Left colon (tissue), 2 donors: ENCODE results near the gene ACOXL. TPM values are rescaled to one million over a fixed set of nuclear protein-coding genes. Genes with fewer than 3 reads are reported as not detected.

Experiments
- ATAC-seq: fragments of 200-7000 bp; cut with Tn5 transposase; one replicate; pipeline ENCODE4 v1.9.1; 2020; ENCODE audit warnings: mild to moderate bottlenecking, moderate library complexity
- DNase-seq, 2 donors: peaks; one replicate each; pipeline ENCODE4 v3.0.0-alpha.2; 2020
- intact Hi-C, 2 donors: fragments of 100-400 bp; cut with DNase I in 1 of 2; cut with micrococcal nuclease in 1 of 2; formaldehyde crosslinking; loops; one replicate each; pipeline versions ENCODE4 v1.11.2 to v1.14.0; 2022; cut with DNase I, micrococcal nuclease
- total RNA-seq, 2 donors: library from RNA; stranded (reverse); fragmentation: NEBNext Ultra II Directional; extraction: Animal tissue kit (Norgen Biotek cat#: 25700); gene quantifications; one replicate each; pipeline ENCODE4 v1.2.1, GENCODE V29; 2021
- donor health status: DM: no; HTN: no; CAD: no.
- donor health status: DM: yes; HTN: yes; CAD: no.

The ACOXL gene
- total RNA-seq, 2 donors from 2014 or later: 0.42 to 0.82 TPM

DNA sequence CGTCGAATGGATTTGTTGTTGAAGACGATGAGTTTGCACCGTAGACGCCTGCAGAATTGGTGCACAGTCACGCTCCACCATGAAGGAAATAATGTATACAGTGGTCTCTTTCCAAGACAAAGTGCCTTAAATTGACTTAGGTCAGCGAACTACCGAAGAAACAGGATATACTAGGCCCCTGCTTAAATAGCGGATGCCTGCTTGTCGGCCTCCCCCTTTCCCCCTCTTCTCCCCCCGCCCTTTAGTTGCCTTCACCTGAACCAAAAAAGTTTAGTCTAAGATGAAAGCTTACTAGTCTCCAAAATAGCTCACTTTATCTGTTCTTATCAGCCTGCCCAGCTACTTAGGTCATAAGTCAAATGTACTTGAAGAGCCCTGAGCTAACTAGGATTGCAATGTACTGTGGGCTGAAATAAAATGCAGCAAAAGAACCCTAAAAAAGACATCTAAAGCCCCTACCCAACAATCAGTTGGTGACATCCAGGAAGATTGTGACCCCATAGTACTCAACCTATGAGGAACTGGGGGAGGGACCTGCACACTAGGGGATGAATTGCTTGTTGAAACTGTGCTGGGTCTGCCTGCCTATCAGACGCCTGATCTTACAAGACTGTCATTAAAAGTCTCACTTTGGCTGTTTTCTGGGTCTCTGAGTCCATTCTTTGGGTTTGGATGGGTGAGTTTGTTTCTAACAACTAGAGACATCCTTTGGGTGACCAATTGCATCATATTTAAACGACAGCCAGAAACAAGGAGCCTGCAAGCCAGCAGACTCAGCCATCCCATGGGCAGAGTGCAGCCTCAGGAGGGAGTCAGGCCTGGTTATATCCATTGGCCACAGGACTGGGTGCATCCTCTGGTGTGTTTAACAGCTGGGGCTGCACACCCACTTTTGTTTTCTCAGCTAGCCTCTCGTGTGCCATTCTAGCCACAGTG lies 14.5 kb downstream of the ACOXL start:
- no peak for ATAC-seq
- DNase-seq: no peak
- intact Hi-C loops: no loop called here

DNA sequence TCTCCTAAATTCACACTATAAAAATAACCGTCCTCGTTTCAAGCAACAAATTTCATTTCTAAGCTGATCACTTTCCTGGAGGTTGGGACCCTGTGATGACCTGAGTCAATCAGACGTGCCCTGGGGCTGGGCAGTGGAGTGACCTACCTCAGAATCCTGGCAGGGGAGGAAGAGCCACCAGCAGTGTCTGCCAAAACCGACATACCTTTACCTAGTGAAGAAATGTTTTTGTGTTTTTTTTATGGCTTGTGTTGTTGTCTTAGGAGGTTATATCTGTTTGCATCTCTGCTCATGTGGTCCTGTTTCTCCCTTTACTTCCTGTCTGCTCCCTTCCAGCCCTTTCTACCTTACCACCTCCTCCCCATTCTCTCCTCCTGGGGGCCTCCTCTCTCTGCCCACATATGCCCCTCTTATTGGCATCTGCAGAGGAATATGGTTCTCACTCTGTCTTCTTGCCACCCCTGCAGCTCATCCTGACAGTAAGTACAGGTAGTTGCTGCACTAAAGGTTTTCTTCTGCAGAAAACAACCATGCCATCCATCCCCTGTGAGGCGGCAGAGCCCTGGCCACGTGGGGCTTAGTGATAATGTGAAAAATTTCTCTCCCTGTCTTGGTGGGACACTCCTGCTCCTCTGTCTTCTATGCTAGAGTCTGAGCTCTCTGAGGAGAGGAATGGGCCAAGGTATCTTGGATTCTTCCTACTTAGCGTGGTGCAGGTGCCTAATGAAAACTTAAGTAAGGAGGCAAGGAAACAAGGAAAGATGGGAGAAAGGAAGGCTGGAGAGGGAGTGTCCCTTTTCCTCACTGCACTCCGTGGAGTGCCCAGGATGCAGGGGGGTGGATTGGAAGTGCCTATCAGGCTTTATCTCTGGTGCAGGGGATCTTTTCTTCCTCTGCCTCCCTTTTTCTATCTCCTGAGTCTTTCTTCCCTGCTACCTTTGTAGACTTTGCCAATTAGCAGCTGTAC lies 15.4 kb downstream of the ACOXL start:
- ATAC-seq (no peak), DNase-seq (no peak)
- intact Hi-C loops: no loop called here

DNA sequence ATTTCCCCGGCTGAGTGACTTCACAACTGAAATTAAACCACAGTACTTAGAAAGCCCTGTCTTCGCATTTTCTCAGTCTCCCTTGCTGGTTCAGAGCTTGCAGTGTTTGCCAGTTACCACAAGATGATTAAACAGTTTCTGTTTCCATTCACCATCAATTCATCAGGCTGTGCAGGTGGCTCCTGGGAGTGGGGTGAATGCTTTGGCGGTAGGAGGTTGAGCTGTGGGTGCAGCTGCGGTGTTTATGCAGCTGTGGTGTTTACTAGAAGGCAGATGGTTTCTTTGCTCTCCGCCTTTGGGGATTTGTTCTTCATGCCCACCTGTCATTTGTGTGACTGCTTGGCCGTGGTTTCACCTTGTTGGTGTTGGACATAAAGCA lies 16.1 kb downstream of the ACOXL start:
- ATAC-seq (peak; percentile 59), DNase-seq (peak; percentile 23 to 39)

DNA sequence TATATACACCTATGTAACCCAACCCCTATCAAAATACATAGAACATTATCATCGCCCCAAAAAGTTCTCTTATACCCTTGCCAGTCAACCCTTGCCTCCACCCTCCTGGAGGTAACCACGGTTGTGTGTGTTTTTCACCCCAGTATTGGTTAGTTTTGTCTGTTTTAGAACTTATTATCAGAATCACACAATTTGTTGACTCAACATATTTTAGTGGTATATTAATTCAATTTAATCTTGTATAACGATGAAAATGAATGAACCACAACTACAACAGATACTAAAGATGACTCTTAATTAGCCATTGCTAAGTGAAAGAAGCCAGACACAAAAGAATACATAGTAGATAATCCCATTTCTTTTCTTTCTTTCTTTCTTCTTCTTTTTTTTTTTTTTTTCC lies 19.3 kb downstream of the ACOXL start:
- intact Hi-C loops: no loop called here
- DNase-seq (no peak), ATAC-seq (no peak)

More for the DNA sequence above, 16.1 kb downstream of the ACOXL start:
- intact Hi-C loops: no loop called here

DNA sequence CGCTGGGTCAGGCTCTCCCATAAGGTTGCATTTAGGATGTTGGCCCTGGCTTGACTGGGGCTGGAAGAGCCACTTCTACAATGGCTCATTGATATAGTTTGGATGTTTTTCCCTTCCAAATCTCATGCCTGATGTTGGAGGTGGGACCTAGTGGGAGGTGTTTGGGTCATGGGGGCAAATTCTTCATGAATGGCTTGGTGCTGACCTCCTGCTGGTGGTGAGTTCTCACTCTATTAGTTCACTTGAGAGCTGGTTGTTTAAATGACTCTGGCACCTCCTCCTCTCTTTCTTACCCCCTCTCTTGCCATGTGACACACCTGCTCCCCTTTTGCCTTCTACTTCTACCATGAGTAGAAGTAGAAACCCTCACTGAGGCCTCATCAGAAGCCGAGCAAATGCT lies 20.5 kb downstream of the ACOXL start:
- intact Hi-C loops: no loop called here
- DNase-seq (no peak), ATAC-seq (no peak)

DNA sequence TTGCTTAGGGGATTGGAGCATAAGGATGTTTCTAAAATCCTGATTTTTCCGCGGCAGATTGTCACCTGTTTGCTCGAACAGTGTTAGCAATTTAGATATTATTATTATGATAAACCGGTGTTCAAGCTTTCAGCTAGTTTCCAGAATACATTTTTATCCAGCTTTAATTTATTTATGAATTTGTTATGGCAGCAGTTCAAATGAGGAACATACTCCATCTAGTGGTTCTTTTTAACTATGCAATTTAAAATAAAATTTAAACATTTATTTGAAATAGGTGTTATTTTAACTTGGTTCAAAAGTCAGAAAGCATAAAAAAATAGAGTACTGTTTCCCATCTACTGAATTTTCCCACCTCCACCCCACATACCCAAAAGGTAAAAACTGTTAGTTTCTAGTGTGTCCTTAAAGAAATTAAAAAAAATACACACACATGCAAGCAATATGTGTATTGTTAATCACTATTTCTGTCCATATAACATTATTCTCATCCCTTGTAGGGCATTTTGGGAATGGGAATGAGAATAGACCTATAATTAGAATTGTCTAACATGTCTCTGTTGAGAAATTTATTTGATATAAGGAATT lies 23.2 kb downstream of the ACOXL start:
- no peak for DNase-seq
- intact Hi-C loops: no loop called here
- ATAC-seq: no peak

DNA sequence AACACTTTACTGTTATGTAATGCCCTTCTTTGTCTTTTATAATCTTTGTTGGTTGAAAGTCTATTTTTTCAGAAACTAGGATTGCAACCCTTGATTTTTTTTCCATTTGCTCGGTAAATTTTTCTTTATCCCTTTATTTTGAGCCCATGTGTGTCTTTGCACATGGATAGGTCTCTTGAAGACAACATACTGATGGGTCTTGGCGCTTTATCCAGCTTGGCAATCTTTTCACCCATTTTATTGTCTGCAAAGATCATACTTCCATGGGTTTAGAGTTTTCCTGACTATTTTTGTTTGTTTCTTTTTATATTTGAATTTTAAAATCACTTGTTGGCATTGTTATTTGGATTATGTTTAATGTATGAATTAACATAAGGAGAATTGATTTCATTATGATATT lies 27.0 kb downstream of the ACOXL start:
- DNase-seq (no peak), ATAC-seq (no peak)
- intact Hi-C loops: no loop called here

DNA sequence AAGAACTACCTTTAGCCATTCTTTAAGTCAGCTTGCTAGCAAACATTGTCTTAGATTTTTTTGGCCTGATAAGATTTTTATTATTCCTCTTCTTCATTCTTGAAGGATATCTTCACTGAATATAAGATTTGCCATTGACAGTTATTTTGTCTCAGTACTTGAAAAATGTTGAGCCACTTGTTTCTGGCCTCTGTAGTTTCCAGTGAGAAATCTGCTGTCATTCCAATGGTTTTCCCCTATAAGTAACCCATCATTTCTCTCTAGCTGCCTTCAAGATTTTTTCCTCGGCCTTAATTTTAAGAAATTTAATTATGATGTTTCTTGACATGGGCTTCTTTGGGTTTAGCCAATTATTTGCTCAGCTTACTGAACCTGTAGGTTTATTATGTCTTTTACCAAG lies 32.6 kb downstream of the ACOXL start:
- intact Hi-C loops: no loop called here
- ATAC-seq (no peak), DNase-seq (no peak)

DNA sequence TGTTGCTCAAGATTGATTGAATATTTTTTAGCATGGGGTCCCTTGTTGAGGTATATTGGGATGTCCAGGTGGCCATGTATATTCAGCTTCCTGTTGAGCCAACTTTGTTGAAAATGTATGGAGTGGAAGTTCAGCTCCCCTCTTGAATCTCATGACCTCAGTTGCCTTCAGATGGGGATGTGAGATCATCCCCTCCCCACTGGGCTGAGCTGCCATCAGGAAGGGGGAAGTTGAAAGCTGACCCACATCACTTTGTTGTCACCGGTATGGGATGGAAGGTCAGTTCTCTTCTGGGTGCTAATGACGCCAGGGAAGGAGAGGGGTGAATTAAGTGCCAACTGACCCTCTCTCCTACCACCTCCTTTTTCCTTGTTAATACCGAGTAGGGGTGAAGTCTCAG lies 33.9 kb downstream of the ACOXL start:
- intact Hi-C loops: no loop called here
- DNase-seq (no peak), ATAC-seq (no peak)

DNA sequence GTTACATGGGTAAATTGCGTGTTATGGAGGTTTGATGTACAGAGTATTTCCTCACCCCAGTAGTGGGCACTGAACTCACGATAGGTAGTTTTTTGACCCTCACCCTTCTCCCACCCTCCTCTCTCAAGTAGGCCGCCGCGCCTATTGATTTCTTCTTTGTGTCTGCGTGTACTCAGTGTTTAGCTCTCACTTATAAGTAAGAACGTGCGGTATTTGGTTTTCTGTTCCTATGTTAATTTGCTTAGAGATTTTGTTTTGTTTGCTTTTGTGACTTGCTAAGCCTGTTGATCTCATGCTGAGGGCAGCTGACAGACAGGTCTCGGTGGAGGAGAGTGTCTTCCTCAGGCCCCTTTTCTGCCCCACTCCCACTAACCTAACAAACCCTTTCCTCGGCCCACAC lies 36.2 kb downstream of the ACOXL start:
- no peak for ATAC-seq
- DNase-seq: no peak
- intact Hi-C loops: no loop called here

DNA sequence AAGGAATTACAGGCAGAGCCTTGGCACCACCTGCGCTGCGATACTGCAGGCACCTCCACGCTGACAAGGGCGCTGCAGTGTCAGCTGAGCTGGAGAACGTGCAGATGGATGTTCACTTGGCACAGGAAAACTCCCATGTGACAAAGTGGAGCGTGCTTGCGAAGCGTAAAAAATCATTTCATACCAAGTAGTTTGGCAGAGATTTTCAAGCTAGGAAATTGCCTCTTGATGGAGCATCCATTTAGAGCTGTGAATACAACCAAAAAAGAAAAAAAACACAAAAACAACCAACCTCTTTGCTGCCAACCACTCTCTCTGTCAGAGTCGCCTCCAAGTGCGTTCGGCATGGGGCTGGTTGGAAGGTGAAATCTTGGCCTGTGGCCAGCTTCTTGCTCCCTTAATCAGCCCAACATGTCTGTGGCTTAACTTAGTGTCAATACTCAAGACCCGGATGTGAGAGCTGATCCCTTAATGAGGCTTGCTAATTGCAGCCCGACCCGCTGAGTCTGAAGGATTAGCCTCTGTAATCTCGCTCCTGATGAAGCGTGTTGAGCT lies 38.1 kb downstream of the ACOXL start:
- intact Hi-C loops: no loop called here
- no peak for DNase-seq
- ATAC-seq: no peak

DNA sequence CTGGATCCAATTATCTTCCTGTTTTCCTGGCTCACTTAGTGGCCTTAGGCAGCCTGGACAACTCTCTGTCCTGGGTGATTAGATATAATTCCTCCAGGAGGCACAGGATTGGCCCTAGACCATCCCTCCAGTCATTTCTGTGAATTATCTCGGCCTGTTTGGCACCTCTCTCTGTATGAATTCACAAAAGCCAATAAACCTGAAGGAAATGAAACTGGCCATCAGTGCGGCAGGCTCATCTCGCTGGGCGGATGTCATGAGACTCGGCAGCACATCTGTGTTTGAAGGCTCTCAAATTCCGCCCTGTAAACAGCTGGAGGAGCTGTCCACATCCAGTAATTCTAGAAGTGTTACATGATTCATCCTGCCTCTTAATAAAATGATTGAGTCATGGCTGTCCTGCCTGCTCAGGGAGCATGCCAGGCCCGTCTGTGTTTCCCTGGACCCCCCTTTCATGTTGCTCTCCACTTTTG lies 38.6 kb downstream of the ACOXL start:
- intact Hi-C loops: no loop called here
- no peak for ATAC-seq
- no peak for DNase-seq

DNA sequence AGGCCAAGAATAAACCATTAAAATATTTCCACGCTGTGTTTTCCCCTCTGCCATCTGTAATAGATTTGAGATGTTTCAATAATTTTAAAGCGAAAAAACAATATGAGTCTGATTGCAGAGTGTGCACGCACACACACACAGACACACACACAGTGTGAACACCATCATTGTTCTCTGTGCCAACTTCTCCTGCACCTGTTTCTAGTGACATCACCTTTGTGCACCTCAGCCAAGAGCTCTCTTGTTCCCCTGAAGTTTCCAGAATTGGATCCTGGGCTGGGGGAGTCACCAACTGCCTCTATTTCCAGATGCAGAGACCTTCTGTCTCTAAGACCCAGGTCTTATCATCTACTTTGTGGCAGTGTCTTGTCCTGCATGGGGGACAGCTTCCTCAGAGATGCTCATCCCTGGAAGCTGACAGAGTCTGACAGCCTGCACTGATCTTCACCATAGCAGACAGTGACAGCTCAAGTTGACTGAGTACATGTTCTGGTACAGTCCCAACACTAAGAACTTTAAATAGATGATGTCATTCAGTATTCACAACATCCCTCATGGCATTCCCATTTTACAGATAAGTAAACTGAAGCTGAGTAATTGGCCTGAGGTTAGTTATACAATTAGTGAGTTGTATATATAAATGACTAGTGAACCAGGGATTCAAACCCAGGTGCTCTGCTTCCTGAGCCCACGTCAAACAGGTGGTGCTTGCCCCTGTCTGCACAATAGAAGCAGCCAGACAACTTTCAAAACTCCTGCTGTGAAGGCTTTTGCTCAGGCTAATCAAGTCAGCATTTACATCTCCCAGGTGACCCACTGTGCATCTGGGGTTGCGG lies 39.4 kb downstream of the ACOXL start:
- ATAC-seq: no peak
- intact Hi-C loops: no loop called here
- no peak for DNase-seq

DNA sequence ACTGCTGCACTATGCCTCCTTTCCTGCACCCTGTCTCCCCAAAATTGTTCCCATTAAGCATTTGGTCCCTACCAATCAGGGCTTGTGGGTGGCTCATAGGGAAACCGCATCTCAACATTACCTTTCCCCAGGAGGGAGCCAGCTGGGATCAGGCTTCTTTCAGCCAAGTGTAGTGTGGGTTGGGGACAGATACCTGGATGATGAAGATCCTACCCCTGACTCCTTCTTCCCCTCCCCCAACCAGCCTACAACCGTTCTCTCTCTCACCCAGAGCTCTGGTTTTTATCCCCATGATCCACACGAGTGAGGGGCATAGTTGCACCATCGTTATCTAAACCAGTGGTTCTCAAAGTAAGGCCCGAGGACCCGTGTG lies 40.0 kb downstream of the ACOXL start:
- intact Hi-C loops: no loop called here
- ATAC-seq: no peak

DNA sequence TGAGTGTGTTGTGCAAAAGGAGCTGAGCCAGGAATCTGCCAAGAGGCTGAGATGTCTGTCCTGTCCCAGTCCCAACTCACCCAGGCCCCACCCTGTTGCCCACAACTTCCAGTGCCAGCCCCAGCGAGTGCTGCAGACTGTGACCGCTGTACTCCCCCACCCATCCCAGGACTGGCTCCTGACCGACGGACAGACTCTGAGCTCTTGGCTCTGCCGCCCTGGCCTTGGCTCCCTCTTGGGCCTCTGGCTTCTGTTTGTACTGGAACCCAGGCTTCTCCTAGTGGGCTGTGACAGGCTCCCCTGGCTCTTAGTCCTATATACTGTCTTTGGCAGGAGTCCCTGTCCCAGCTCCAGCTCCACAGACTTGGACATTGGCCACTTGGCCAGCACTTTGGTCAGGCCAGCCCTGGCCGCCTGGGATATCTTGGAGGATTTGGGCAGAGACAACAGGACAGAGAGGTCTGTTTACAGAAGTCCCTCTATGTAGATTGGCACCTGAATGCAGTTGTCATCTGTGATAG lies 41.1 kb downstream of the ACOXL start:
- intact Hi-C loops: no loop called here
- ATAC-seq: no peak
- peak in 1 of 2 donors; percentile 34 for DNase-seq

More for the DNA sequence above, 40.0 kb downstream of the ACOXL start:
- DNase-seq: no peak

DNA sequence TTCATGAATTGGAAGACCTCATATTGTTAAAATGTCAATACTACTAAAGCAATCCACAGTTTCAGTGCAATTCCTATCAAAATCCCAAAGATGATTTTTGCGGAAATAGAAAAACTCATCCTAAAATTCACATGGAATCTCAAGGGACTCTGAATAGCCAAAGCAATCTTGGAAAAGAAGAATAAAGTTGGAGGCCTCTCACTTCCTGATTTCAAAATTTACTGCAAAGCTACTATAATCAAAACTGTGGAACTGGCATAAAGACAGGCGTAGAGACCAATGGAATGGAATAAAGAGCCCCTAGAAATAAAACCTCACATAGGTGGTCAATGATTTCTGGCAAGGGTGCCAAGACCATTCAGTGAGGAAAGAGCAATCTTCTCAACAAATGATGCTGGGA lies 42.3 kb downstream of the ACOXL start:
- no peak for DNase-seq

DNA sequence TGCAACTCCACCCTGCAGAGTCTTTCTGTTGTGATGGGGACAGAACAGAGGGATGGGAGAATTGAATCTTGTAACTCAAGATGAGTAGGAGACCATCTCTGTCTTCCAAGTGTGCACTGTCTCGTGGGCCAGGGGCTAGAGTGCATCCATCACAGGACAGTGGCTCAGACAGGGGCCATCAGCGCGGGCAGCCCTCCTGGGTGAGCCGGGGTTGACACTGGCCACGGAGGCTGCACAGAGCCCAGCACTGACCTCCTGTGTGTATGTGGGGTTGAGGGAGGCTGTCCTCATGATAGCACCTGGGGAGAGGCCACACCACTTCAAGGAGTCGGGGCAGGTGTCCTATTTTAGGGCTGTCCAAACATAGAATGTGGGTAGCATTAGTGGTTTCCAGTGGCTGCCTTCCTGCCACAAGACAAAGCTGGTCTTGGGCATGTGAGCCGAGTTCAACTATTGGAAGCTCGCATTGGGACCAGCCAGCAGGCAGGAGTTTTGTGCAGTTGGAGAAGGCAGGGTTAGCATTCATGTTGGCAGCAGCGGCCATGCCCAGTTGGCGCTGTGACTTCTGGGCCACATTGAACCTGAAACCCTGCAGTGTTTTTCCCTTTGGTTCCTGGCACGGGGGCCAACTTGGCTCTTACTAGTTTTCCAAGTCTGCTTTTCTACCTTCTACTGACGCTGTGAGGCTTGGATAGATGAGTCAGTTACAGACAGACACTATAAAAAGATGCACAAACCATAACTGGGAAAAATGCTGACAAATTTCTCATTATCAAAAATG lies 45.3 kb downstream of the ACOXL start:
- intact Hi-C loops: no loop called here
- DNase-seq (no peak), ATAC-seq (no peak)

More for the DNA sequence above, 42.3 kb downstream of the ACOXL start:
- no peak for ATAC-seq
- intact Hi-C loops: no loop called here
